Activated CD4-positive, CD25-positive, alpha-beta regulatory T cell treated with anti-CD3 and anti-CD28 coated beads, Interleukin-2, amount 50 U/mL, for 72 hours (primary cell): ENCODE results near the gene REV1.
"Not testable (repeated sequence)": the region's sequence is repeated elsewhere in the genome, so short reads cannot be mapped to it uniquely, and the experiment has no call there.

Experiments used
- DNase-seq: peaks from one replicate; pipeline ENCODE4 v3.0.0; 2021

Gene REV1

DNA sequence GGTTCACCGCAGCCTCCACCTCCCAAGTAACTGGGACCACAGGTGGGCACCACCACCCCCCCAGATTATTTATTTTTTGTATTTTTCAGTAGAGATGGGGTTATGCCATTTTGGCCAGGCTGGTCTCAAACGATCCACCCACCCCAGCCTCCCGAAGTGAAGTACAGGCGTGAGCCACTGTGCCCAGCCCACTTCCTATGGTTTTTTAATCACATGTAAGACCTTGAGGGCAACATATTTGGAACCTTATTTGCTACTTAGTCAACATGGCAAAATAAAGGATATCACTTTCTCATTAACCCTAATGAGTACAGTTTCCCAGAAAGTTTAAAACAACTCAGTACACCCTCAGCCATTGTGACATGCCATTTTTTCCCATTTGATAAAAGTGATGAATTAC is 88.0 kb downstream of the REV1 start:
- no peak for DNase-seq

- no peak for DNase-seq
Measured at GRCh38 chr2:99399795-99400194, 90.0 kb downstream of the REV1 start.

DNA sequence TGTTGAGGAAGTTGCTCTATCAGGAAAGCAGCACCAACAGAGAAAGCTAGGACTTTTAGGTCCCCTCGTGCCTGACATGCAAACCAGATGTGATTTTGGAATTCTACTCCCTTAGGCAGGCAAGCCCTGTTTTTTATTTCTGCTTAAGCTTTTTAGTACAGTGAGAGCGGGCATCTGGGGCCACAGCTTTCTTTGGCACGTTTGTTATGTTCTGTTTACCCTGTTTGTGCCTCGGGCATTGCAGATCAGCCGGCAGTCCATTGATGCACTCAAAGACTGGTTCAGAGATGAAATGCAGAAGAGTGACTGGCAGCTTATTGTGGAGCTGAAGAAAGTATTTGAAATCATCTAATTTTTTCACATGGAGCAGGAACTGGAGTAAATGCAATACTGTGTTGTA is 90.8 kb downstream of the REV1 start:
- no peak for DNase-seq

GRCh38 chr2:99398303-99398702 is 91.5 kb downstream of the REV1 start:
- no peak for DNase-seq

- DNase-seq = no peak
Measured at GRCh38 chr2:99397266-99397920, 92.4 kb downstream of the REV1 start.

DNA sequence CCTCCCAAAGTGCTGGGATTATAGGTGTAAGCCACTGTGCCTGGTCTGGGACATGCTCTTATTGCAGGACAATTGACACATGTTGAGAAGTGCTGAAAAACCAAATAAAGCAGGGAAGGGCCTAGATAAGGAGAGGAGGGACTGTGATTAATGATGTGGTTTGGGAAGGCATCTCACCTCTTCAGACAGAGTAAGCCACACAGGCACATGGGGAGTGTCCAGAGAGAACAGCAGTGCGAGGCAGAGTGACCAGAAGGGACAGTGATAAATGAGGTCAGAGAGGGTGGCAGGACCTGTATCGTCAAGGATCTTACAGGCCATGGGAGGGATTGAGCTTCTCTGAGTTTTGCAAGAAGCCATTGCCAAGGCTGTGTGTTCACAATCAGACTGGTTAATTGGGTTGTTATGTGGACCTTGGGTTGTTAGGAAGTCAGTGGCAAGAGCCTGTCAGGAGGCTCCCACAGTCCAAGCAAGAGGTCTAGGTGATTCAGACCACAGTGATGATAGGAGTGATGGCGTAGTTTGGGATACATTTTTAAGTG is 94.2 kb downstream of the REV1 start:
- no peak for DNase-seq

DNA sequence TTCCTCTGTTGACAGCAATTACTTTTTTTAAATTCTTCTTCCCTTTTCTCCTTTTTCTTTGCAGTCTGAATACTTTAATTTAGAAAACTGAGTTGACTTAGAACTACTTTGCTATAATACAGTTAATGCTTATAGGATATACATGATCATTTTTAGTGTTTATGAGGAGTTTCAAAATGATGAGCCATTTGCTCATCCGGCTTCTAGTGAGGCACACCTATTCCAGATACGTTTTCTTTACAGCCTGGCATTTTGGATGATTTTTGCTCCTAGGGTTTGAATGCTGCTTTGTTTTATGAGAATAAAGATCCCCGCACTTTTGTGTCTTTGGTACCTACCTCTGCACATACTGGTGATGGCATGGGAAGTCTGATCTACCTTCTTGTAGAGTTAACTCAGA is 99.9 kb downstream of the REV1 start:
- no peak for DNase-seq

- DNase-seq = no peak
Measured at GRCh38 chr2:99389371-99389770, 100.4 kb downstream of the REV1 start.

DNA sequence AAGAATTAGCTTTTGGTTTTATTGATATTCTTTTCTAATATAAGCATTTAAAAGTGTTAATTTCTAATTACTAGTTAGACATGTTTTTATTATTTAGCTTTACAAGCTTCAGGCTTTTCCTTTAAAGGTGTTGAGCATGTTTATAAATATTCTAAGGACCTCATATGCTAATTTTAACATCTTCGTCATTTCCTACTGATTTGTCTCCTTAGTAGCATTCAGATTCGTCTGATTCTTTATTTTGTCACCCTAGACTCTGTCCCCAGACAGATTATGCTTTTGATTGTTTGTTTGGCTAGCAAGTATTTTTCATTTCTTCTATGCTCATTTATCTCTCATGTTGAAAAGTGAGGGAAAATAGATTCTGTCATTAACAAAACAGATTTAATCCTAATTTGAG is 100.9 kb downstream of the REV1 start:
- DNase-seq = no peak

GRCh38 chr2:99386011-99386410 is 103.8 kb downstream of the REV1 start:
- no peak for DNase-seq

DNA sequence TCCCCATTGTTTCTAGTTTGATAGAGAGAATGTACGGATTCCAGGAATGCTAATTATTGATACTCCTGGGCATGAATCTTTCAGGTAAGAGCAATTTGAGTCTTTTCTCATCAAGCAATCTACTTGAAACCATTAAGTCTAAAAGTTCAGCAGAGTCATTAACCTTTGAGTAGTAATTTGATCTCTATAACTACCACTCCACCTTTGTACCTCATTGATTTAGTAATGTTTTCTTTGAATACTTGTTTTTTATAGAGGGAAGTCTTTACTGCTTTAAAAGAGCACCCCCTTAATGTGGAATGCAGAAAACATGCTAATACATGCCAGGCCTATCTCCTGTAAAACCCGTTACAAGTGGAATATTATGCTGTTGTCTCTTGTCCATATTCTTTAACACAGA is 107.7 kb downstream of the REV1 start:
- no peak for DNase-seq

GRCh38 chr2:99380376-99381010 is 109.3 kb downstream of the REV1 start:
- DNase-seq = no peak

- no peak for DNase-seq
Measured at GRCh38 chr2:99377879-99378278, 111.9 kb downstream of the REV1 start.

DNA sequence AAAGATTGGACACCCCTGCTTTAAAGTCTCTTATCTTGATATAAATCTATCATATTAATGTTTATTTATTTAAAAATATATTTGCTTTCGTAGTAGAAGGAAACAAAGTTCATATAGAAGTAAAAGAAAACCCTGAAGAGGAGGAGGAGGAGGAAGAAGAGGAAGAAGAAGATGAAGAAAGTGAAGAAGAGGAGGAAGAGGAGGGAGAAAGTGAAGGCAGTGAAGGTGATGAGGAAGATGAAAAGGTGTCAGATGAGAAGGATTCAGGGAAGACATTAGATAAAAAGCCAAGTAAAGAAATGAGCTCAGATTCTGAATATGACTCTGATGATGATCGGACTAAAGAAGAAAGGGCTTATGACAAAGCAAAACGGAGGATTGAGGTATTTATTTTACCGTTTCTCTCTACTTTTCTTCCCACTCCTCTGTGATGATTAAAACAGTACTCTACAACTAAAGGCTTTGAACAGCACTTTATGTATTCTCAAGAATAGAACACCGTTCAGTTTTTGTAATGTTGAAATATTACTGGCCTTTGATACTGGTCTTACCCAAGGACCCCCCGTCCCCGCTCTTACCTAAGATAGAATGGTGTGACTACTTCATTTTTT is 113.5 kb downstream of the REV1 start:
- DNase-seq = no peak

DNA sequence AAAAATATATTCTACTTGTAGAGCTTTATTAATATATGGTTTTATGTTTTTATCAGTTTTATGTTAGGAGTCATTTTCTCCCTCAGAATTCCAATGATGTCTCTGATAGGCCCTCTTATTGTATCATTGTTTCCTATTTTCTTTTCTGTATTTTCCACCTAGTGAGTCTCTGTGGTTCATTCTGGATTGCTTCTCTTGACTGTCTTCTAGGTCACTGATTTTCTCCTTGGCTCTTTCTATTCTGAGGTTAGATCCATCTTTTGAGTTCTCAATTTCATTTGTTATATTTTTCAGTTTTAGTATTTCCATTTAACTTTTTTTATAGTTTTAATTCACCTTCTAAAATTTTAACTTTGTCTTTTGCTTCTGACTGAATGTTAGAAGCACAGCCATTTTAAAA is 115.1 kb downstream of the REV1 start:
- no peak for DNase-seq

- no peak for DNase-seq
Measured at GRCh38 chr2:99373144-99373543, 116.7 kb downstream of the REV1 start.

DNA sequence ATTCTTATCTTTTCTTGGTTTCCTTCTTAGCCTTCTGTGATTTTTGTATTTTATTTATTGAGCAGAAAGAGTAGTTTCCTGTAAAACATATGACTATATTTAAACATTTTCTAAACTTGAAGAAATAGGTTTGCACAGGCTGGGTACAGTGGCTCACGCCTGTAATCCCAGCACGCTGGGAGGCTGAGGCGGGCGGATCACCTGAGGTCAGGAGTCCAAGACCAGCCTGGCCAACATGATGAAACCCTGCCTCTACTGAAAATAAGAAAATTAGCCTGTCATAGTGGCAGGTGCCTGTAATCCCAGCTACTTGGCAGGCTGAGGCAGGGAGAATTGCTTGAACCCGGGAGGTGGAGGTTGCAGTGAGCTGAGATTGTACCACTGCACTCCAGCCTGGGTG is 121.0 kb downstream of the REV1 start:
- not testable (repeated sequence) for DNase-seq

DNA sequence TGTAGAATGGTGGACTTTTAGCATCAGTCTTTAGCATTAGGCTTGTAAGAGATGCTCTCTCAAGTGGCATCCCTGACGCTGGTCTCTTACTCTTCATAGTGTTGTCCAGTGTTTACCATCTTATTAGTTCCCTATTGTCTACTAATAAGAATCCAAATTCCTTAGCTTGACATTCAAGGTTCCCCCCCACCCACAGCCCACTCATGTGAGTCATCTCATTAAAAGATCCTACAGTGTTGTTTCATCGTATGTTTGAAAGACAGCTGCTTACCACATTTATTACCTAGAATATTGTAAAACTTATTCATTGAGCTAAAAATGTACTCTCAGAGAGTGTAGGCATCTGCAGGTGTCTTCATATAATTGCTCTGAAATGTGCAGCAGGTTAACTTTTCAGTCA is 124.2 kb downstream of the REV1 start:
- DNase-seq = no peak

DNA sequence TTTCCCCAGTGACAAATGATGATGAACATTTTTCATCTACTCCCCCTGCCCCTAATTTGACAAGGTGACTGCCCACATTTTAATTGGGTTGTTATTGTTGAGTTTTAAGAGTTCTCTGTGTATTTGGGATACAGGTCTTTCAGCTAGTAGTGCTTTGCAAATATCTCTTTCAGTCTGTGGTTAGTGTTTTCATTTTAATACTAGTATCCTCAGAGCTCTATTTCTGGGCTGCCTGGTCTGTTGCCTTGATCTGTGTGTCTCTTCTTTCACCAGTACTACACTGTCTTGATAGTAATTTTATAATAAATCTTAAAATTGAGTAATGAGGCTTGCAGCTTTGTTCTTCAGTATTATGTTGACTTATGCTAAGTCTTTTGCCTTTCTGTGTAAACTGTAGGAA is 133.0 kb downstream of the REV1 start:
- no peak for DNase-seq

DNA sequence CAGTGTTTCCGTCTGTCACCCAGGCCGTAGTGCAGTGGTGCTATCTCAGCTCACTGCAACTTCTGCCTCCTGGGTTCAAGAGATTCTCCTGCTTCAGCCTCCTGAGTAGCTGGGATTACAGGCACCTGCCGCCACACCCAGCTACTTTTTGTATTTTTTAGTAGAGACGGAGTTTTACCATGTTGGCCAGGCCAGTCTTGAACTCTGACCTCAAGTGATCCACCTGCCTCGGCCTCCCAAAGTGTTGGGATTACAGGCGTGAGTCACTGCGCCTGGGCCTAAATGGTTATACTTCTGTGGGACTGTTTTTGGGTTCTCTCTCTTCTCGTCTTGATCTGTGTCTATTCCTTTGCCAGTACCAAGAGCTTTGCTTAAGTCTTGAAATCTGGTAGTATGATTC is 135.0 kb downstream of the REV1 start:
- not testable (repeated sequence) for DNase-seq

DNA sequence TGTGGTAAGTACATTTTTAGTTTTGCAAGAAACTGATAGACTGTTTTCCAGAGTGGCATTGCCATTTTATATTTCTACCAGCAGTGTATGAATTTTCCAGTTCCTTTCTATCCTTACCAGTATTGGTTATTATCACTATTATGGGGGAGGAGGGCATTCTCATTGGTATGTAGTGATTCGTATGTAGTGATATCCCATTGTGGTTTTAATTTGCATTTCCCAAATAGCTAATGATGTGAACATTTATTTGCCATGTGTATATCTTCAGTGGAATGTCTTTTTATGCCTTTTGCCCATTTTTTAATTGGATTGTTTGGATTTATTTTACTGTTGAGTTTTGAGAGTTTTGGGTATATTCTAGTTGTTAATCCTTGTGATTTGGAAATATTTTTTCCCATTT is 135.7 kb downstream of the REV1 start:
- DNase-seq = no peak
